ENCODE measurements around the gene CRYAB. TPM values are rescaled to one million over a fixed set of nuclear protein-coding genes. Genes with fewer than 3 reads are reported as not detected.

The CRYAB gene
- total and polyA plus RNA-seq, 2 of the 4 experiments (the other 2 are of a cell fraction): 6.5 to 19.5 TPM

GRCh38 chr11:111942829-111943228 is 31.3 kb upstream of the CRYAB start:
- Histone ChIP-seq H4K91ac (ENCODE audit: insufficient read depth, low read depth, low read length) (no peak overlapping the region), H3K4ac (ENCODE audit: low read depth, low read length) (peak overlapping the region; percentile 60), H2BK15ac (ENCODE audit: low read depth, low read length) (no peak overlapping the region), H2AFZ (replicated peaks; ENCODE audit: low read length, poor library complexity) (no peak overlapping the region), H3K9me3 (ENCODE audit: control insufficient read depth, insufficient read depth, low read length) (no peaks in the 10 kb centered on the region), H2BK120ac (ENCODE audit: low read depth, low read length) (no peak overlapping the region), H3K9ac (ENCODE audit: low read depth, low read length) (no peak overlapping the region), H3K4me1 (ENCODE audit: control insufficient read depth, insufficient read depth, low read length) (peaks cover 21% of the 10 kb centered on the region), H2AK9ac (replicated peaks; ENCODE audit: low read depth, low read length, poor library complexity) (no peak overlapping the region), H3K36me3 (ENCODE audit: control insufficient read depth, insufficient read depth, low read length) (no peaks in the 10 kb centered on the region), H2BK5ac (ENCODE audit: low read depth, low read length, poor library complexity, severe bottlenecking) (no peak overlapping the region), H3K4me2 (ENCODE audit: low read depth, low read length) (no peak overlapping the region), H3K79me1 (ENCODE audit: low read depth in 1 of 2, low read length in 2 of 2) (peaks cover 10 to 46% of the 10 kb centered on the region in 2 experiments), H3K9me1 (ENCODE audit: insufficient read depth, low read length) (peaks cover 29% of the 10 kb centered on the region), H2AK5ac (ENCODE audit: low read depth, low read length) (peak overlapping the region; percentile 49; the same call in 1 of the 2 replicates), H3K56ac (ENCODE audit: extremely low read depth, insufficient read depth, low read length) (no peak overlapping the region), H3K27ac (ENCODE audit: insufficient read depth, low read length) (no peak overlapping the region), H3K23ac (ENCODE audit: low read depth, low read length) (no peak overlapping the region), H3K18ac (ENCODE audit: low read depth, low read length) (no peak overlapping the region), H3K14ac (replicated peaks; ENCODE audit: low read depth, low read length) (0 out of 2 replicates have a peak overlapping the region, but pooled peaks have one; percentile 44), H2BK20ac (ENCODE audit: low read depth, low read length) (peak overlapping the region; percentile 14; the same call in 1 of the 2 replicates), H4K20me1 (ENCODE audit: insufficient read depth, low read length) (no peaks in the 10 kb centered on the region), H3K27me3 (ENCODE audit: control insufficient read depth, insufficient read depth, low read length) (no peaks in the 10 kb centered on the region), H3K4me3 (ENCODE audit: insufficient read depth, low read depth, low read length) (no peak overlapping the region), H4K5ac (ENCODE audit: low read depth, low read length) (no peak overlapping the region), H4K8ac (ENCODE audit: low read depth in 2 of 2, low read length in 2 of 2) (peak overlapping the region in 1 of 2 experiments; percentile 32; a peak in 1 of 4 replicates)
- DNase-seq (peak; percentile 19), ATAC-seq (ENCODE audit: low read depth) (no peak)
- CTCF ChIA-PET: interaction anchor here (0.7 to 2.0 kb wide), 3 partner anchors 54 to 110 kb away, joined by 3 to 6 read pairs (median 5); partner anchors contain the start of gene ALG9
- TF ChIP-seq RCOR1 (IDR thresholded peaks at IDR 0.05; ENCODE audit: insufficient replicate concordance, low read length) (no peak), CEBPB (IDR thresholded peaks at IDR 0.05; ENCODE audit: low read depth, low read length) (0 out of 2 replicates have a peak, but pooled peaks have one; percentile 29)
- in situ Hi-C loops (cut with MboI; ENCODE audit: low sequenced_read_pairs): no loop called here
- WGBS, 2 experiments (ENCODE audit: extremely low coverage in 2 of 2, insufficient read length in 1 of 2): no CpG with 5 or more reads among the region's 7 CpGs
- intact Hi-C loops (cut with micrococcal nuclease): no loop called here
- POLR2A ChIA-PET (ENCODE audit: unreplicated experiment): interaction anchor here (0.6 kb wide), 1 partner anchor 36 kb away, joined by 4 read pairs; no protein-coding TSS in a partner anchor
- no TSS peak for BruUV-seq (replicated peaks)
- dilution Hi-C loops (cut with HindIII; ENCODE audit: low sequenced_read_pairs, unreplicated experiment): no loop called here
